Measurements from ENCODE around the gene GSC2. TPM values are rescaled to one million over a fixed set of nuclear protein-coding genes. Genes with fewer than 3 reads are reported as not detected.
"Not testable (repeated sequence)": the region's sequence is repeated elsewhere in the genome, so short reads cannot be mapped to it uniquely, and the experiment has no call there.

GSC2 gene
- total RNA-seq, 2 donors from 2014 or later = not detected

DNA sequence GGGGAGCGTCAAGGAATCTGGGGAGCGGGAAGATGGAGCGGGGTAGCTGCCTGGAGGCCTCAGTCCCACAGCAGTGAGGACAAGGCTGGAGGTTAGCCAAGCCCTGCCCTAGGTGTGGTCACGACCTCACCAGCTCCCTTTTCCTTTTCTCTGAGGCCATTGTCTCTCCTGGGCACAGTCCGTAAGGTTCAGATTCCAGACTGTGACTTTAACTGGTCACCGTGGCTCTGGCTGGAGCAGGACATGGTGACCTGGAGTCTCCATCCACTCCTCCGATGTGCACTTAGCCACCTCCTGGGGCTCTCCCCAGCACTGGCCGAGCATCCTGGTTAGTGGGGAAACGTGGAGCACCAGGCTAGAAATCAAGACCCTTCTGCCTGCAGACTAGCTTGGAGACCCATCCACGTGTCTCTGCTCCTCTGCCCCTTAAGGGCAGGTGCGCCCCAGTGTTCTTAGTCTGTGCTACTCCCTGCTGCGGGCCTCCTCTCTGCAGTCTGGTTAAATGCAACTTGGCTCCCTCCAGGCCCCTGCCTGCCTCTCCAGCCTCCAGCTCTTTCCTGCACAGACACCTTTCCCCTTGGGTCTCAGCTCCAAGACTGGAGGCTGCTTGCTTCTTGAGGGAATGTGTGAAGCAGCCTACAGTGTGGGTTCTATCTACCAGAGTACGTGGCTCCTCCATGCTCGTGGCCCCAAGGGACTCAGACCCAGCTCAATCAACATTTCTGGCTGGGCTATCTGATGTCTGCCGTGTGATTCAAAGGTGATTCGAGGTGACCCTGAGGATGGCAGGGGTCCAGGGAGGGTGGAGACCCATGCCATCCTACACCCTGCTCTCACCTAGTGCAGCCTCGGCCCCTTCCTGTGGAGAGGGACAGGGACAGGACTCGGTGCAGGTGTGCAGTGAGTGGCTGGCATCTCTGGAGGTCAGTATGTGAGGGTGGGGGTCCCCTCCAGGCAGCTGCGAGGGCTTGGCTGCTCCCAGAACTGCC, 23.2 kb upstream of the GSC2 start:
- H3K27ac Mint-ChIP-seq = peak overlapping the region; percentile 96
- peaks cover 18% of the 10 kb centered on the region for H3K36me3 Mint-ChIP-seq (ENCODE audit: low read depth)
- no peak for ATAC-seq (replicated peaks)
- H3K4me3 Mint-ChIP-seq = peak overlapping the region; percentile 94
- H3K27me3 Mint-ChIP-seq = peaks cover 13% of the 10 kb centered on the region
- peaks cover 16% of the 10 kb centered on the region for H3K4me1 Mint-ChIP-seq
- H3K9me3 Mint-ChIP-seq = no peaks in the 10 kb centered on the region

DNA sequence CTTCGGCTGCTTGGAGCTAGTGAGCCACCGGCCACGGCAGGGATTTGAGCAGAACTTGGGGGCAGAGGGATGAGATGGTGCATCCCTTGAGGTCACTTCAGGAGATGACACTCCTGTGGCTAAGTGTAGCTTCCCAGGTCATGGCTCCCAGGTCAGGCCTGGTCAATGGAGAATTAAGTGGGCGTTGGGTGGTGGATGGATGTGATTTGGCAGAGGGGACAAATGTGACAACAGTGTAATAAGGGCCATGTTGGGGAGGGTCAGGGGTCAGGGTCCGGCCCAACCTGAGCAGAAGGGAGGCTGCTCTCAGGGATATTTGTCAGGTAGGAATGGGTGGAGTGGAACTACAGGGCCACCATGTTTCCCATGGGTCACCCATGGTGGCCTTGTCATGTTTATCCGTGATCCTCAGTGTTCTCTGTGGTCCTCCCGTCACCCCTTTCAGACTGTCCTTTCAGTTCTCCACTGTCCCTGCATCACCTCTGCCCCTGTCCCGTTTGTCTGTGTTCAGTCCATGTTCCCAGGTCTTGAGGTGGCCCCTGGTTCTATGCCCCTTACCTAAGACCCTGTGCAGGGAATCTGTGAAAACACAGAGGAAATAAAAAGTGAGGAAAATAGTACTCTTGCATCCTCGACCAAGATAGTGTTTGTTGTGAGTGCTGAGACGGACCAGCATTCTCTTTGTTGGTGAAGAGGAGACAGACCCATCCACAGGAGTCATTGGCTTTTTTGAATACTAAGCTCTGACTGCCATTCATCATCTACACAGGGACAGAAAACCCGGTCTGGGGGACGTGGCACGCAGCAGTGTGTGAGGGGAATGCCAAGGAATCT, 22.3 kb upstream of the GSC2 start:
- H3K27me3 Mint-ChIP-seq = peaks cover 18% of the 10 kb centered on the region
- H3K4me3 Mint-ChIP-seq = peak overlapping the region; percentile 94
- peak overlapping the region; percentile 96 for H3K27ac Mint-ChIP-seq
- H3K36me3 Mint-ChIP-seq (ENCODE audit: low read depth) = peaks cover 18% of the 10 kb centered on the region
- no peak for ATAC-seq (replicated peaks)
- peaks cover 16% of the 10 kb centered on the region for H3K4me1 Mint-ChIP-seq
- H3K9me3 Mint-ChIP-seq = no peaks in the 10 kb centered on the region

GRCh38 chr22:19169947-19170318, 19.8 kb upstream of the GSC2 start:
- no peaks in the 10 kb centered on the region for H3K9me3 Mint-ChIP-seq
- no peak overlapping the region for H3K27ac Mint-ChIP-seq
- H3K27me3 Mint-ChIP-seq = peaks cover 24% of the 10 kb centered on the region
- H3K36me3 Mint-ChIP-seq (ENCODE audit: low read depth) = peaks cover 18% of the 10 kb centered on the region
- no peak for ATAC-seq (replicated peaks)
- peak overlapping the region; percentile 94 for H3K4me3 Mint-ChIP-seq
- H3K4me1 Mint-ChIP-seq = peaks cover 16% of the 10 kb centered on the region

- peaks cover 24% of the 10 kb centered on the region for H3K27me3 Mint-ChIP-seq
- no peak overlapping the region for H3K27ac Mint-ChIP-seq
- ATAC-seq (replicated peaks) = no peak
- peaks cover 18% of the 10 kb centered on the region for H3K36me3 Mint-ChIP-seq (ENCODE audit: low read depth)
- peak overlapping the region; percentile 32 for H3K4me3 Mint-ChIP-seq
- no peaks in the 10 kb centered on the region for H3K9me3 Mint-ChIP-seq
- H3K4me1 Mint-ChIP-seq = peaks cover 16% of the 10 kb centered on the region
These were observed 19.2 kb upstream of the GSC2 start for GRCh38 chr22:19169002-19169946.

- peaks cover 16% of the 10 kb centered on the region for H3K4me1 Mint-ChIP-seq
- no peak overlapping the region for H3K27ac Mint-ChIP-seq
- no peaks in the 10 kb centered on the region for H3K9me3 Mint-ChIP-seq
These were observed 18.2 kb upstream of the GSC2 start for GRCh38 chr22:19168088-19168890.

GRCh38 chr22:19167106-19167869, 17.2 kb upstream of the GSC2 start:
- no peak overlapping the region for H3K27ac Mint-ChIP-seq
- H3K9me3 Mint-ChIP-seq = no peaks in the 10 kb centered on the region
- peaks cover 8% of the 10 kb centered on the region for H3K4me1 Mint-ChIP-seq
- peaks cover 24% of the 10 kb centered on the region for H3K27me3 Mint-ChIP-seq
- peaks cover 12% of the 10 kb centered on the region for H3K36me3 Mint-ChIP-seq (ENCODE audit: low read depth)
- ATAC-seq (replicated peaks) = no peak
- no peak overlapping the region for H3K4me3 Mint-ChIP-seq

More at GRCh38 chr22:19168088-19168890, 18.2 kb upstream of the GSC2 start:
- peaks cover 24% of the 10 kb centered on the region for H3K27me3 Mint-ChIP-seq
- ATAC-seq (replicated peaks) = no peak
- peaks cover 18% of the 10 kb centered on the region for H3K36me3 Mint-ChIP-seq (ENCODE audit: low read depth)
- no peak overlapping the region for H3K4me3 Mint-ChIP-seq

- no peak overlapping the region for H3K27ac Mint-ChIP-seq
- no peak overlapping the region for H3K4me3 Mint-ChIP-seq
- H3K9me3 Mint-ChIP-seq = no peaks in the 10 kb centered on the region
These were observed 16.3 kb upstream of the GSC2 start for GRCh38 chr22:19166421-19166820.

DNA sequence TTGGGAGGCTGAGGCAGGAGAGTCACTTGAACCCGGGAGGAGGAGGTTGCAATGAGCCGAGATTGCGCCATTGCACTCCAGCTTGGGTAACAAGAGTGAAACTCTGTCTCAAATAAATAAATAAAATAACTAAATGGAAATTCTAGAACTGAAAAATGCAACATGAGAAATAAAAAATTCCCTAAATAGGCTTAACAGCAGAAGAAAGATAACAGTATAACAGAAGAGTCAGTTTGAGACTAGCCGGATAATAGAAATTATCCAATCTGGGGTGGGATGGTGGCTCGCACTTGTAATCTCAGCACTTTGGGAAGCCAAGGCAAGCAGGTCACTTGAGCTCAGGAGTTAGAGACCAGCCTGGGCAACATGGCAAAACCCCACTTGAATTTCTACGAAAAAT, 14.3 kb upstream of the GSC2 start:
- Mint-ChIP-seq H3K27me3 (peaks cover 19% of the 10 kb centered on the region), H3K36me3 (ENCODE audit: low read depth) (no peaks in the 10 kb centered on the region), H3K27ac (no peak overlapping the region), H3K4me3 (no peak overlapping the region), H3K9me3 (no peaks in the 10 kb centered on the region), H3K4me1 (peaks cover 5% of the 10 kb centered on the region)
- no peak for ATAC-seq (replicated peaks)

More at GRCh38 chr22:19166421-19166820, 16.3 kb upstream of the GSC2 start:
- Mint-ChIP-seq H3K27me3 (peaks cover 24% of the 10 kb centered on the region), H3K4me1 (peaks cover 5% of the 10 kb centered on the region), H3K36me3 (ENCODE audit: low read depth) (peaks cover 6% of the 10 kb centered on the region)
- no peak for ATAC-seq (replicated peaks)

- not testable (repeated sequence) for H3K9me3 Mint-ChIP-seq; ATAC-seq (replicated peaks); H3K4me3 Mint-ChIP-seq; H3K36me3 Mint-ChIP-seq (ENCODE audit: low read depth); H3K27me3 Mint-ChIP-seq; H3K4me1 Mint-ChIP-seq; H3K27ac Mint-ChIP-seq
These were observed 8.6 kb upstream of the GSC2 start for GRCh38 chr22:19158649-19159048.

DNA sequence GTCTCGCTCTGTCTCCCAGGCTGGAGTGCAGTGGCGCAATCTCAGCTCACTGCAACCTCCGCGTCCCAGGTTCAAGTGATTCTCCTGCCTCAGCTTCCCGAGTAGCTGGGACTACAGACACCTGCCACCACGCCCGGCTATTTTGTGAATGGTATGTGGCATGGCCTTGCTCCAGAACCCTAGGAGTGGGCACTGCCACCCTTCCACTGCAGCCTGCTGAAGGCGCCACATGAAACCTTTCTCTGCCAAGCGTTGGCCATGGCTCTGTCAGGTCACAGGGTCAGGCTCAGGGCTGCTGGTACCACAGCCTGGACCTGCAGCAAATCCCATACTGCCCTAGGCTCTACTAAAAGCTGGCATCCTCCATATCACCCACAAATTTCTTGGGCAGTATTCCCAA, 6.0 kb upstream of the GSC2 start:
- H3K27ac Mint-ChIP-seq, H3K9me3 Mint-ChIP-seq: not testable (repeated sequence)

GRCh38 chr22:19152942-19153883, 3.1 kb upstream of the GSC2 start:
- H3K36me3 Mint-ChIP-seq (ENCODE audit: low read depth) = peaks cover 14% of the 10 kb centered on the region
- H3K4me1 Mint-ChIP-seq = peaks cover 9% of the 10 kb centered on the region
- H3K27ac Mint-ChIP-seq = no peak overlapping the region
- H3K27me3 Mint-ChIP-seq = peaks cover 27% of the 10 kb centered on the region
- no peak overlapping the region for H3K4me3 Mint-ChIP-seq
- H3K9me3 Mint-ChIP-seq = no peaks in the 10 kb centered on the region
- no peak for ATAC-seq (replicated peaks)

More for the DNA sequence above, 6.0 kb upstream of the GSC2 start:
- not testable (repeated sequence) for ATAC-seq (replicated peaks); H3K4me3 Mint-ChIP-seq; H3K36me3 Mint-ChIP-seq (ENCODE audit: low read depth); H3K4me1 Mint-ChIP-seq
- H3K27me3 Mint-ChIP-seq = peaks cover 23% of the 10 kb centered on the region
